Naive thymus-derived CD8-positive, alpha-beta T cell (primary cell): Measurements from ENCODE around the gene FAM200C. TPM values are rescaled to one million over a fixed set of nuclear protein-coding genes. Genes with fewer than 3 reads are reported as not detected.
A peak's percentile ranks its signal among the peaks of the same experiment; 100 is the strongest.

ENCODE experiments used
- ATAC-seq, 2 donors: fragments of 150-1000 bp; cut with Tn5 transposase in 1 of 2; sonication (Bioruptor Pico), chemical (Tn5 transposase) in 1 of 2; 1 replicate in 1 of 2; 2 replicates in 1 of 2; pipeline ENCODE4 v1.10.0; 2021; ENCODE audit warnings: mild to moderate bottlenecking in 2 of 2, moderate library complexity in 2 of 2
- POLR2A ChIA-PET: fragments of 350-600 bp; sonication (Branson Sonifier 250); formaldehyde crosslinking; loops from one replicate; lab custom pipeline; 2021; ENCODE audit warnings: antibody characterized with exemption; lab: Charles Lee
- DNase-seq, 10 donors: peaks; one replicate each; pipeline versions ENCODE4 v3.0.0 to v3.0.0-alpha.2; 2020 to 2022
- H3K27ac Mint-ChIP-seq, 10 donors: one replicate each; pipeline ENCODE4 v1.8.0; 2020 to 2022; ENCODE audit warnings: mild to moderate bottlenecking in 10 of 10, mixed read lengths in 10 of 10, moderate library complexity in 4 of 10, inconsistent platforms in 1 of 10
- H3K27me3 Mint-ChIP-seq, 5 donors: one replicate each; pipeline ENCODE4 v1.8.0; 2021 to 2022; ENCODE audit warnings: mixed read lengths in 5 of 5
- H3K36me3 Mint-ChIP-seq, 3 donors: one replicate each; pipeline ENCODE4 v1.8.0; 2020 to 2022; ENCODE audit warnings: mixed read lengths in 3 of 3, mild to moderate bottlenecking in 2 of 3, inconsistent platforms in 1 of 3
- H3K4me1 Mint-ChIP-seq, 4 donors: one replicate each; pipeline ENCODE4 v1.8.0; 2021 to 2022; ENCODE audit warnings: mixed read lengths in 4 of 4
- H3K4me3 Mint-ChIP-seq, 10 donors: one replicate each; pipeline ENCODE4 v1.8.0; 2020 to 2022; ENCODE audit warnings: mild to moderate bottlenecking in 10 of 10, mixed read lengths in 10 of 10, moderate library complexity in 6 of 10, inconsistent platforms in 1 of 10
- H3K9me3 Mint-ChIP-seq, 9 donors: one replicate each; pipeline ENCODE4 v1.8.0; 2020 to 2022; ENCODE audit warnings: mixed read lengths in 9 of 9, mild to moderate bottlenecking in 3 of 9, inconsistent platforms in 1 of 9, moderate library complexity in 1 of 9
- polyA plus RNA-seq, 3 donors: library from polyadenylated mRNA; unstranded; fragments of 300-500 nt; fragmentation: Illumina TruSeq; gene quantifications; one replicate each; pipeline ENCODE4 v1.2.3, GENCODE V29; 2021
- total RNA-seq, 8 experiments: library from RNA in 2 of 8; stranded (reverse) in 2 of 8; gene quantifications; one replicate each; pipeline ENCODE4 v1.2.3 and lab custom pipeline; 2021 to 2026

The FAM200C gene
- total and polyA plus RNA-seq, 5 experiments from 2014 or later = 0.15 to 0.49 (median 0.47) TPM

GRCh38 chr5:160361624-160362228 is 38.1 kb downstream of the FAM200C start:
- Mint-ChIP-seq H3K36me3 (no peaks in the 10 kb centered on the region), H3K9me3 (no peaks in the 10 kb centered on the region), H3K27ac (no peak overlapping the region), H3K27me3 (peaks cover 4 to 36% (median 22%) of the 10 kb centered on the region in 5 donors), H3K4me3 (no peak overlapping the region), H3K4me1 (no peaks in the 10 kb centered on the region)
- ATAC-seq (no peak), DNase-seq (no peak)
- POLR2A ChIA-PET = no interaction called here

DNA sequence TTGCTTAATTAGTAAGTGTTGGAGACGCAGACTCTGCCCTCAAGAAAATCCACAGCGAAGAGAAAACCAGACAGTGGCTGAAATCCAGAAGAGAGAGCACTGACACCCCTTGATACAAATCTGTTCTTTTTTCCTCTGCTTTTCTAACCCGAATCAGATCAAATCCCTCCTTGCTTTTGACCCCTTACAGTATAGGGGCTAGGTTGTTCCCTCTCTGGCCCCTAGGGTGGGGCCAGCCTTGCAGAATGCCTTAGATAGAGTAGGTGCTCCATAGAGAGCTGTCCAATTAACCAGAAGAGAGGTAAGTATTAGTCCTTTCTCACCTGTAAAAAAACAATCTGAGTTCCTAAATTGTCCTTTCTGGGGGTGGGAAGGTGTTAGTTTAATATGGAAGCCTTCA is 39.5 kb downstream of the FAM200C start:
- Mint-ChIP-seq H3K9me3 (no peaks in the 10 kb centered on the region), H3K4me3 (no peak overlapping the region), H3K27ac (no peak overlapping the region), H3K27me3 (peaks cover 0 to 25% (median 21%) of the 10 kb centered on the region in 5 donors), H3K36me3 (no peaks in the 10 kb centered on the region), H3K4me1 (no peaks in the 10 kb centered on the region)
- POLR2A ChIA-PET = no interaction called here
- ATAC-seq (no peak), DNase-seq (no peak)

- Mint-ChIP-seq H3K4me3 (no peak overlapping the region), H3K4me1 (no peaks in the 10 kb centered on the region), H3K9me3 (no peaks in the 10 kb centered on the region), H3K36me3 (no peaks in the 10 kb centered on the region), H3K27me3 (peaks cover 0 to 22% (median 16%) of the 10 kb centered on the region in 5 donors), H3K27ac (no peak overlapping the region)
- no peak for ATAC-seq
- POLR2A ChIA-PET = no interaction called here
- no peak for DNase-seq
These were observed 40.0 kb downstream of the FAM200C start for GRCh38 chr5:160359816-160360215.

DNA sequence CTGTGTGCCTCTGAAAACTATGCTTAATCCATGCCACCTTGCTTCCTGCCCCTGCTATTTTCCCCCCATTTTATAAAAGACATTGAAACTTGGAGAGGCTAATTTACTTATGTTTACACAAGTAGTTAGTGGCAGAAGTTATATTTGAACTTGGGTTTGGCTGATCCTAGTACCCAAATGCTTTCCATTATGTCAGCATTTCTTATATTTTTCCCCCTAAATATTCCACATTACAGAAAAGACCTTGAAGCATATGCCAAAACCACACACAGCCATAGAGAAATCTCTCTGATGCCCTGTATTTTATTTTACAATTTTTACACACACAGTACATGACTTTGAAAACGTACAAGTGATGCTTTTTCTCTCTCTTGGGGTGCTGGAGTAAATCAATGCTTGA is 40.6 kb downstream of the FAM200C start:
- DNase-seq (no peak), ATAC-seq (no peak)
- no peaks in the 10 kb centered on the region for H3K9me3 Mint-ChIP-seq
- POLR2A ChIA-PET = no interaction called here
- H3K27me3 Mint-ChIP-seq = peaks cover 0 to 19% (median 11%) of the 10 kb centered on the region in 5 donors
- no peaks in the 10 kb centered on the region for H3K4me1 Mint-ChIP-seq
- H3K36me3 Mint-ChIP-seq = no peaks in the 10 kb centered on the region
- no peak overlapping the region for H3K27ac Mint-ChIP-seq
- no peak overlapping the region for H3K4me3 Mint-ChIP-seq

DNA sequence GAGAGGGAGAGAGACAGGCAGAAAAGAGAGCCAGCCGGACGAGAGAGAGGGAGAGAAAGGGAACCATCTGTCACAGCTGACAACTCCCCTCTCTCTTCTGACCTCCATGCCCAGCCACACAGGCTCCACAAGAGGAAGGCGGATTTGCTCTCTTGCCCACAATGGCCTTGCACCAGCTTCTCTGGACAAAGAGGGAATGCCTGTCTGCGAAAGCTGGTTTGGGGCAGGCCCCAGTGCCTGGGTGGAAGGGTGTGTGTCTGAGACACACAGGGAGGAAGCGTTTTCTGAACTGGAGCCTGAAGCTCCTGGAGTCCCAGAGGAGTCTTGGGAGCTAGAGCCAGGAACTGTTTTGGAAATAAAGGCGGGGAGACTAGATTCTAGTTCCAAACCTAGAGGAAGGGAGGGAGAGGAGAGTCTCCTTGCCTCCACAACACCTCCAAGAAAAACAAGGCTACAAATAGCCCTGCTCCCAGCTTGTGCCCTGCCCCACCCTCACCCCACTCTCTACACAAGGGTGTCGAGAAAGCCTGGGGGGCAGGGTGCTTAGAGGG is 41.9 kb downstream of the FAM200C start:
- DNase-seq = no peak
- POLR2A ChIA-PET = no interaction called here
- H3K27me3 Mint-ChIP-seq = peaks cover 0 to 11% (median 0%) of the 10 kb centered on the region in 5 donors
- no peaks in the 10 kb centered on the region for H3K4me1 Mint-ChIP-seq
- no peaks in the 10 kb centered on the region for H3K36me3 Mint-ChIP-seq
- no peaks in the 10 kb centered on the region for H3K9me3 Mint-ChIP-seq
- ATAC-seq = no peak
- H3K4me3 Mint-ChIP-seq = no peak overlapping the region
- H3K27ac Mint-ChIP-seq = no peak overlapping the region

DNA sequence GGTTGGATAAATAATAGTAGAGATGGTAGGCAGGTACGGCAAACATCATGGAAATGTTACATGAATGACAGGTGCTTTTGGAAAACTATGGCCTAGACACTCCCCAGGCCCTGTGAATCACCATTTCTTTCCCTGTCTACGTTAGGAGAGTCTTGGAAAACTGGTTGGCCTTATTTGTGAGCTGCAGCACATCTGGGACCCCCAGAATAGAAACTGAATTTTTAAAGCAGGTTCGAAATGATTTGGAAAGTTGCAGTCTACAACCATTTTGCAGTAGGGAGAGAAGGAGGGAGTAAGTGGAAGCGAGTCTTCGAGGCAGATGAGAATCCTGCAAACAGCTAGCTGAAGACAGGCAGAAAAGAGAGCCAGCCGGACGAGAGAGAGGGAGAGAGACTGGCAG is 42.5 kb downstream of the FAM200C start:
- ATAC-seq (no peak), DNase-seq (no peak)
- H3K4me1 Mint-ChIP-seq = no peaks in the 10 kb centered on the region
- no peak overlapping the region for H3K27ac Mint-ChIP-seq
- POLR2A ChIA-PET = interaction anchor here (0.6 kb wide), 1 partner anchor 22 kb away, joined by 3 read pairs; no protein-coding TSS in a partner anchor
- H3K4me3 Mint-ChIP-seq = no peak overlapping the region
- no peaks in the 10 kb centered on the region for H3K36me3 Mint-ChIP-seq
- peaks cover 0 to 11% (median 0%) of the 10 kb centered on the region in 5 donors for H3K27me3 Mint-ChIP-seq
- H3K9me3 Mint-ChIP-seq = no peaks in the 10 kb centered on the region

DNA sequence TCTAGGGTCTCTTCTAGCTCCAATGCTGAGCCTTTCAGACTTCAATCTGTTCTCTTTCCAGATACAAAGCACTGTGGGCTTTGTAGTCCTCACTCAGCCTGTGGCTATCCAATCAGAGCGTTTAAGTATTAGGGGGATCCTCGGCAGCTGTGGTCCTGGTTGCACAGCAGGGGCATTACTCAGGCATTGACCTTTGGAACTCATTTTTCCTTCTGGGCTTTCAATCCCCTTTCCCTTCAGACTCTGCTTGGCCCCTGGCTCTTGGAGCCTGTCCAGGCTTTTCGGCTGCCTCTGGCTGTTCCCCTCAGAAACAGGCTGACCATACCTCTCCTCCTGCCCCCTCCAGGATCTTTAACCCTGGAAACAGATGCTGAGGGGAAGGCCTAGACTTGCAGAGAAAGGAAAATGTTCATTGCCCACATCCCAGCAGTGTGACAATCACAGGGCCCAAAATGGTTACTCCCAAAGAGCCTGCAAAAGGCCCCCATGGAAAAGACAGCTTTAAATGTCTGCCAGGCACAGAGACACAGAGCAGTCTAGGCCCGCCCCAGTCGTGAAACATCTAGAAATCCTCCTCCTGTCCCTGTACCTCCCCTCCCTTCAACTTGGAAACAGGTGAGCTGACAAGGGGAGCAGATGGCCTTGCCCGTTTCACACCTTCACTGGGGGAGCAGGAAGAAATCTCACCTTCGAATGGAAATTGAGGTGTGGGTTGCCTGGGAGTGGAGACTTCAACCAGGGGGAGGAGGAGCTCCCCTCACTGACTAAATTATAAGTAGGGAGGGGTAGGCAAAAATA is 43.1 kb downstream of the FAM200C start:
- Mint-ChIP-seq H3K4me1 (no peaks in the 10 kb centered on the region), H3K4me3 (no peak overlapping the region), H3K27ac (no peak overlapping the region), H3K36me3 (no peaks in the 10 kb centered on the region), H3K9me3 (no peaks in the 10 kb centered on the region), H3K27me3 (peaks cover 0 to 10% (median 0%) of the 10 kb centered on the region in 5 donors)
- no peak for DNase-seq
- ATAC-seq = no peak
- POLR2A ChIA-PET = interaction anchor here (0.6 kb wide), 1 partner anchor 23 kb away, joined by 3 read pairs; no protein-coding TSS in a partner anchor

- POLR2A ChIA-PET = no interaction called here
- DNase-seq (no peak), ATAC-seq (no peak)
- Mint-ChIP-seq H3K27me3 (peaks cover 0 to 3% (median 0%) of the 10 kb centered on the region in 5 donors), H3K4me3 (no peak overlapping the region), H3K27ac (no peak overlapping the region), H3K36me3 (no peaks in the 10 kb centered on the region), H3K9me3 (no peaks in the 10 kb centered on the region), H3K4me1 (no peaks in the 10 kb centered on the region)
These were observed 45.2 kb downstream of the FAM200C start for GRCh38 chr5:160354666-160355065.

DNA sequence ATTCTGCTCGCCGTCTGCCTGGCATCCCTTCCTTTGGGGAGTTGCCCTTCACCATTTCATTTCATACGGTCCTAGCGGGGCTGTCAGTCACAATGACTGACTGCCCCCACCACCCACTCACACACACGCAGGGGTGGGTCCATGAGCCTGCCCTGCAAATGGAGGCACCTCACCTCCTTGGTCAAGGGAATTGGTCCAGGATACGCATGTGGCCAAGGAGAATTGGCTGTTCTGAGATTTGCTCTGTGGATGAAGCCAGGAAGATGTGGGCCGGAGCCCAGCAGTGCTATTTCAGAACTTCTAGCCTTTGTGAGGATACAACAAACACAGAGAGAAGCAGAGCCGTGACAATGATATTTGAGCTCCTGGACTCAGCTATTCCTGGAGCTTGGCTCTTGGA is 46.5 kb downstream of the FAM200C start:
- no peaks in the 10 kb centered on the region for H3K4me1 Mint-ChIP-seq
- POLR2A ChIA-PET = no interaction called here
- H3K27ac Mint-ChIP-seq = no peak overlapping the region
- H3K27me3 Mint-ChIP-seq = peaks cover 0 to 3% (median 0%) of the 10 kb centered on the region in 5 donors
- no peaks in the 10 kb centered on the region for H3K36me3 Mint-ChIP-seq
- H3K9me3 Mint-ChIP-seq = no peaks in the 10 kb centered on the region
- DNase-seq = no peak
- ATAC-seq = no peak
- no peak overlapping the region for H3K4me3 Mint-ChIP-seq

GRCh38 chr5:160352308-160352707 is 47.5 kb downstream of the FAM200C start:
- POLR2A ChIA-PET = no interaction called here
- DNase-seq (no peak), ATAC-seq (no peak)
- H3K4me1 Mint-ChIP-seq = no peaks in the 10 kb centered on the region
- no peaks in the 10 kb centered on the region for H3K36me3 Mint-ChIP-seq
- H3K9me3 Mint-ChIP-seq = no peaks in the 10 kb centered on the region
- peaks cover 0 to 3% (median 0%) of the 10 kb centered on the region in 5 donors for H3K27me3 Mint-ChIP-seq
- no peak overlapping the region for H3K27ac Mint-ChIP-seq
- H3K4me3 Mint-ChIP-seq = no peak overlapping the region

GRCh38 chr5:160349935-160350303 is 49.9 kb downstream of the FAM200C start:
- POLR2A ChIA-PET = interaction anchor here (0.7 kb wide), 1 partner anchor 295 kb away, joined by 4 read pairs; no protein-coding TSS in a partner anchor
- ATAC-seq (no peak), DNase-seq (no peak)
- Mint-ChIP-seq H3K27me3 (peaks cover 0 to 3% (median 0%) of the 10 kb centered on the region in 5 donors), H3K4me3 (no peak overlapping the region), H3K36me3 (no peaks in the 10 kb centered on the region), H3K9me3 (no peaks in the 10 kb centered on the region), H3K27ac (peak overlapping the region in 1 of 10 donors; percentile 63), H3K4me1 (peaks cover 0 to 4% (median 1%) of the 10 kb centered on the region in 4 donors)

- peak overlapping the region in 1 of 10 donors; percentile 63 for H3K27ac Mint-ChIP-seq
- no peak overlapping the region for H3K4me3 Mint-ChIP-seq
These were observed 50.5 kb downstream of the FAM200C start for GRCh38 chr5:160349249-160349934.

More at GRCh38 chr5:160349249-160349934, 50.5 kb downstream of the FAM200C start:
- no peaks in the 10 kb centered on the region for H3K9me3 Mint-ChIP-seq
- H3K4me1 Mint-ChIP-seq = peaks cover 0 to 4% (median 1%) of the 10 kb centered on the region in 4 donors
- DNase-seq = no peak
- no peak for ATAC-seq
- POLR2A ChIA-PET = no interaction called here
- no peaks in the 10 kb centered on the region for H3K36me3 Mint-ChIP-seq
- peaks cover 0 to 3% (median 0%) of the 10 kb centered on the region in 5 donors for H3K27me3 Mint-ChIP-seq
